ENCODE results near the gene OR9A2. TPM values are rescaled to one million over a fixed set of nuclear protein-coding genes. Genes with fewer than 3 reads are reported as not detected.

Gene OR9A2
- total RNA-seq, 1 donor from 2014 or later = not detected

GRCh38 chr7:143005632-143006260 is 21.2 kb downstream of the OR9A2 start:
- H3K27ac Mint-ChIP-seq = no peak overlapping the region
- peaks cover 4% of the 10 kb centered on the region for H3K9me3 Mint-ChIP-seq
- no peak overlapping the region for H3K4me3 Mint-ChIP-seq
- H3K27me3 Mint-ChIP-seq = peaks cover 30% of the 10 kb centered on the region
- DNase-seq (ENCODE audit: extremely low spot score, unreplicated experiment) = no peak
- H3K36me3 Mint-ChIP-seq = no peaks in the 10 kb centered on the region
- no peak for TF ChIP-seq CTCF (conservative IDR thresholded peaks at IDR 0.05)
- H3K4me1 Mint-ChIP-seq (ENCODE audit: unreplicated experiment) = peaks cover 8% of the 10 kb centered on the region

- Mint-ChIP-seq H3K9me3 (peaks cover 4% of the 10 kb centered on the region), H3K27ac (peak overlapping the region; percentile 37), H3K4me3 (peak overlapping the region; percentile 71), H3K27me3 (peaks cover 20% of the 10 kb centered on the region), H3K4me1 (ENCODE audit: unreplicated experiment) (peaks cover 8% of the 10 kb centered on the region), H3K36me3 (no peaks in the 10 kb centered on the region)
- DNase-seq (ENCODE audit: extremely low spot score, unreplicated experiment) = no peak
- peak; percentile 84 for TF ChIP-seq CTCF (conservative IDR thresholded peaks at IDR 0.05)
These were observed 23.4 kb downstream of the OR9A2 start for GRCh38 chr7:143003393-143004051.

- no peak overlapping the region for H3K4me3 Mint-ChIP-seq
- no peak for DNase-seq (ENCODE audit: extremely low spot score, unreplicated experiment)
- H3K4me1 Mint-ChIP-seq (ENCODE audit: unreplicated experiment) = peaks cover 6% of the 10 kb centered on the region
- peaks cover 4% of the 10 kb centered on the region for H3K9me3 Mint-ChIP-seq
- no peak for TF ChIP-seq CTCF (conservative IDR thresholded peaks at IDR 0.05)
- H3K27me3 Mint-ChIP-seq = peaks cover 17% of the 10 kb centered on the region
- H3K27ac Mint-ChIP-seq = no peak overlapping the region
- no peaks in the 10 kb centered on the region for H3K36me3 Mint-ChIP-seq
These were observed 24.0 kb downstream of the OR9A2 start for GRCh38 chr7:143002898-143003297.

- Mint-ChIP-seq H3K4me3 (no peak overlapping the region), H3K4me1 (ENCODE audit: unreplicated experiment) (peaks cover 4% of the 10 kb centered on the region), H3K9me3 (peaks cover 4% of the 10 kb centered on the region), H3K27ac (no peak overlapping the region), H3K27me3 (peaks cover 15% of the 10 kb centered on the region), H3K36me3 (no peaks in the 10 kb centered on the region)
- DNase-seq (ENCODE audit: extremely low spot score, unreplicated experiment) = no peak
- peak; percentile 43 for TF ChIP-seq CTCF (conservative IDR thresholded peaks at IDR 0.05)
These were observed 24.8 kb downstream of the OR9A2 start for GRCh38 chr7:143002106-143002505.

- H3K36me3 Mint-ChIP-seq = no peaks in the 10 kb centered on the region
- peaks cover 4% of the 10 kb centered on the region for H3K4me1 Mint-ChIP-seq (ENCODE audit: unreplicated experiment)
- H3K9me3 Mint-ChIP-seq = peaks cover 4% of the 10 kb centered on the region
- DNase-seq (ENCODE audit: extremely low spot score, unreplicated experiment) = no peak
- no peak for TF ChIP-seq CTCF (conservative IDR thresholded peaks at IDR 0.05)
- H3K27me3 Mint-ChIP-seq = peaks cover 10% of the 10 kb centered on the region
- H3K4me3 Mint-ChIP-seq = no peak overlapping the region
- H3K27ac Mint-ChIP-seq = no peak overlapping the region
These were observed 26.3 kb downstream of the OR9A2 start for GRCh38 chr7:143000648-143001047.
